Gastroesophageal sphincter (tissue), 2 donors: ENCODE data around the gene PITPNB.

ENCODE experiments used
- EP300 ChIP-seq: sonication (generic); formaldehyde crosslinking; IDR thresholded peaks from one replicate; pipeline ENCODE4 v1.6.1; 2017; ENCODE audit warnings: antibody characterized with exemption, mild to moderate bottlenecking
- POLR2AphosphoS5 ChIP-seq: sonication (generic); formaldehyde crosslinking; IDR thresholded peaks from one replicate; pipeline ENCODE4 v1.6.1; 2017; ENCODE audit warnings: antibody characterized with exemption

- TF ChIP-seq EP300, result no peak
- no peak for TF ChIP-seq POLR2AphosphoS5
Measured at GRCh38 chr22:27839057-27839660, 79.9 kb downstream of the PITPNB start.
